Calu3 (cell line): ENCODE measurements around the gene OBP2B. TPM values are rescaled to one million over a fixed set of nuclear protein-coding genes. Genes with fewer than 3 reads are reported as not detected.
"Not testable (repeated sequence)": the region's sequence is repeated elsewhere in the genome, so short reads cannot be mapped to it uniquely, and the experiment has no call there.

Source experiments
- BruUV-seq: library from RNA; stranded (reverse); fragments of 400-500 nt; replicated peaks from 2 replicates; lab custom pipeline; 2021; lab: Mats Ljungman, UMichigan
- CTCF ChIA-PET: fragments of 300-600 bp; sonication (Branson Sonifier 250); formaldehyde crosslinking; loops from one replicate; lab custom pipeline; 2022; ENCODE audit warnings: antibody characterized with exemption; lab: Charles Lee
- DNase-seq: peaks from one replicate; pipeline ENCODE4 v3.0.0; 2022
- H3K27ac Mint-ChIP-seq: one replicate; pipeline ENCODE4 v1.8.0; 2022; ENCODE audit warnings: mixed read lengths; ENCODE audit not compliant: unreplicated experiment
- H3K27me3 Mint-ChIP-seq: one replicate; pipeline ENCODE4 v1.8.0; 2022; ENCODE audit warnings: mixed read lengths; ENCODE audit not compliant: unreplicated experiment
- H3K36me3 Mint-ChIP-seq: one replicate; pipeline ENCODE4 v1.8.0; 2022; ENCODE audit warnings: mild to moderate bottlenecking, moderate library complexity, mixed read lengths; ENCODE audit not compliant: insufficient read depth, unreplicated experiment
- H3K4me1 Mint-ChIP-seq: one replicate; pipeline ENCODE4 v1.8.0; 2022; ENCODE audit warnings: mild to moderate bottlenecking, low read depth, mixed read lengths; ENCODE audit not compliant: unreplicated experiment
- H3K4me3 Mint-ChIP-seq: one replicate; pipeline ENCODE4 v1.8.0; 2022; ENCODE audit warnings: mild to moderate bottlenecking, low read depth, moderate library complexity, mixed read lengths; ENCODE audit not compliant: unreplicated experiment
- H3K9me3 Mint-ChIP-seq: one replicate; pipeline ENCODE4 v1.8.0; 2022; ENCODE audit warnings: low read depth, mixed read lengths; ENCODE audit not compliant: unreplicated experiment
- intact Hi-C: fragments of 100-400 bp; cut with micrococcal nuclease; formaldehyde crosslinking; loops from one replicate; pipeline ENCODE4 v1.10.0; 2022; ENCODE audit not compliant: unreplicated experiment
- total RNA-seq: library from RNA; stranded (reverse); gene quantifications from 2 replicates; pipeline ENCODE4 v1.2.3, GENCODE V29; 2022
- TF ChIP-seq, protein P1 (sequence below): fragments of 200-600 bp; IDR thresholded peaks from one replicate; pipeline ENCODE4 v1.8.0; 2022; ENCODE audit warnings: antibody characterized with exemption; ENCODE audit not compliant: unreplicated experiment

OBP2B gene
- total RNA-seq, 1 experiment from 2014 or later, result not detected

DNA sequence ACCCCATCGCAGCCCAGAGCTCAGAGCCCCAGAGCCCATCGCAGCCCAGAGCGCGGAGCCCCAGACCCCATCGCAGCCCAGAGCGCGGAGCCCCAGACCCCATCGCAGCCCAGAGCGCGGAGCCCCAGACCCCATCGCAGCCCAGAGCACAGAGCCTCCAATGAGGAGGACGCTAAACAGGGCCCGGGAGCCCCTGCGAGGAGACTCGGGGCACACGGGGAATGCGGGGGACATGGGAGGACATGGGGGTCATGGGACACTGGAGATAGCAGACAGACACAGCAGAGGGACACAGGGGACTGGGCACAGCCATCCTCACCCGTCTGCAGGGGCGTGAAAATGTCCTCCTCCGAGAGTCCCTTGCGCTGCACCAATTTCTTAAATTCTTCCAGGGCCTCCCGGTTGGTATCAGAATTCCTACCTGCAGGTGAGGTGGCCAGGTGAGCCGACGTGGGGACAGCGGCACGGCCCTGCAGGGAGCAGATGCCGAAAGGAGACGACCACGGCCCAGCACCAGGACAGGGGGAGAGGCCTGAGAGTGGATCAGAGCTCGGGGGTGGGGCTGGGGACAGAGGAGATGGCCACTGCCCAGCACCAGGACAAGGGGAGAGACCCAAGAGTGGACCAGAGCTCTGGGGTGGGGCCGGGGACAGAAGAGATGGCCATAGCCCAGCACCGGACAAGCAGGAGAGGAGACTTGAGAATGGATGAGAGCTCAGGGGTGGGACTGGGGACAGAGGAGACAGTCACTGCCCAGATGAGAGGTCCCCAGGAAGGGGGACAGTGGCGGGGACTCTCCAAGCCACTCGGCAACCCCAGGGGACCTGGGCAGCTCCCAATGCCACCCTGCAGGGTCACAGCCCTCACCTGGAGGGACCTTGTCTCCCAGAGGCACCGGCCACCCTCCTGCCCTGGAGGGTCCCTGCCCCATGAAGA is 2.8 kb downstream of the OBP2B start:
- DNase-seq, result no peak
- H3K27me3 Mint-ChIP-seq, result no peaks in the 10 kb centered on the region
- TF ChIP-seq, protein P1, sequence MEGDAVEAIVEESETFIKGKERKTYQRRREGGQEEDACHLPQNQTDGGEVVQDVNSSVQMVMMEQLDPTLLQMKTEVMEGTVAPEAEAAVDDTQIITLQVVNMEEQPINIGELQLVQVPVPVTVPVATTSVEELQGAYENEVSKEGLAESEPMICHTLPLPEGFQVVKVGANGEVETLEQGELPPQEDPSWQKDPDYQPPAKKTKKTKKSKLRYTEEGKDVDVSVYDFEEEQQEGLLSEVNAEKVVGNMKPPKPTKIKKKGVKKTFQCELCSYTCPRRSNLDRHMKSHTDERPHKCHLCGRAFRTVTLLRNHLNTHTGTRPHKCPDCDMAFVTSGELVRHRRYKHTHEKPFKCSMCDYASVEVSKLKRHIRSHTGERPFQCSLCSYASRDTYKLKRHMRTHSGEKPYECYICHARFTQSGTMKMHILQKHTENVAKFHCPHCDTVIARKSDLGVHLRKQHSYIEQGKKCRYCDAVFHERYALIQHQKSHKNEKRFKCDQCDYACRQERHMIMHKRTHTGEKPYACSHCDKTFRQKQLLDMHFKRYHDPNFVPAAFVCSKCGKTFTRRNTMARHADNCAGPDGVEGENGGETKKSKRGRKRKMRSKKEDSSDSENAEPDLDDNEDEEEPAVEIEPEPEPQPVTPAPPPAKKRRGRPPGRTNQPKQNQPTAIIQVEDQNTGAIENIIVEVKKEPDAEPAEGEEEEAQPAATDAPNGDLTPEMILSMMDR, result no peak
- no peaks in the 10 kb centered on the region for H3K9me3 Mint-ChIP-seq
- H3K36me3 Mint-ChIP-seq, result peaks cover 4% of the 10 kb centered on the region
- H3K4me1 Mint-ChIP-seq, result peaks cover 12% of the 10 kb centered on the region
- no peak overlapping the region for H3K27ac Mint-ChIP-seq
- BruUV-seq, result no TSS peak
- intact Hi-C loops, result no loop called here
- CTCF ChIA-PET, result no interaction called here
- no peak overlapping the region for H3K4me3 Mint-ChIP-seq

DNA sequence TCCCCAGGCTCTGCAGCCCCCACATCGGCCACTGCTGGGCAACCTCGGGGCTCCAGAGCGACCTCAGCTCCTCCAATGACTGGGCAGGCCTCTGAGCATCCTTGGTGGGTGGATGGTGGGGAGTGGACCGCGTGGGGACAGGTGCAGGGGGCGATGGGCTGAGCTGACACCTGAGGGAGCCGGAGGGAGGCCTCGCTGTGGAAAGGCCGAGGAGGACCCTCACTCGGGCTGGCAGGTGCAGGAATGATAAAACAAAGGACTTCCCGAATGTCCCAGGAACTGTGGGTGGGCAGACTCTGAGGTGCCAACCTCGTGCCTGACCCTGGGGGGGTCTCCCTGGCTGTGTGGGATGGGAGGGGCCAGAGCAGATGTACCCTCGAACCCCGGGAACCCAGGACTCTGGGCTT is 3.6 kb downstream of the OBP2B start:
- DNase-seq, BruUV-seq, H3K27me3 Mint-ChIP-seq: not testable (repeated sequence)

DNA sequence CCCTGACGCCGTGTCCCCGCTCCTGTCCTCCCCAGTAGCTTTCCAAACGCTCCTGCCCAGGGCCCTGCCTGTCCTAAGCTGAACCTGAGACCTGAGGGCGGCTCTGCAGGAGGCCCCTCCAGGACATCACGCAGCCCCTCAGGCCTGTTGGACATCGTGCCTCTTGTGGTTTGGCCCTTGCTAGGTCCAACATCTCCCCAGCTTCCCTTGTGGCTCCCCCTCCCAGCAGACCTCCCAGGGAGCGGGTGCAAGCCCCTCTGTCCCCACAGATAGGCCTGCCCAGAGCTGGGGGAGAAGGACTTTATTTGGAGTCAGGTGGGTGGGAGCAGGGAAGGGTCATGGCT is 4.1 kb downstream of the OBP2B start:
- Mint-ChIP-seq H3K27ac (no peak overlapping the region), H3K4me1 (peaks cover 5% of the 10 kb centered on the region), H3K36me3 (peaks cover 4% of the 10 kb centered on the region), H3K4me3 (no peak overlapping the region), H3K27me3 (peaks cover 12% of the 10 kb centered on the region), H3K9me3 (no peaks in the 10 kb centered on the region)
- intact Hi-C loops, result no loop called here
- TF ChIP-seq, protein P1, result no peak
- no TSS peak for BruUV-seq
- CTCF ChIA-PET, result no interaction called here
- DNase-seq, result no peak

More for the DNA sequence above, 3.6 kb downstream of the OBP2B start:
- H3K9me3 Mint-ChIP-seq, CTCF ChIA-PET, H3K4me3 Mint-ChIP-seq, intact Hi-C loops, H3K36me3 Mint-ChIP-seq, H3K27ac Mint-ChIP-seq: not testable (repeated sequence)
- peaks cover 11% of the 10 kb centered on the region for H3K4me1 Mint-ChIP-seq

DNA sequence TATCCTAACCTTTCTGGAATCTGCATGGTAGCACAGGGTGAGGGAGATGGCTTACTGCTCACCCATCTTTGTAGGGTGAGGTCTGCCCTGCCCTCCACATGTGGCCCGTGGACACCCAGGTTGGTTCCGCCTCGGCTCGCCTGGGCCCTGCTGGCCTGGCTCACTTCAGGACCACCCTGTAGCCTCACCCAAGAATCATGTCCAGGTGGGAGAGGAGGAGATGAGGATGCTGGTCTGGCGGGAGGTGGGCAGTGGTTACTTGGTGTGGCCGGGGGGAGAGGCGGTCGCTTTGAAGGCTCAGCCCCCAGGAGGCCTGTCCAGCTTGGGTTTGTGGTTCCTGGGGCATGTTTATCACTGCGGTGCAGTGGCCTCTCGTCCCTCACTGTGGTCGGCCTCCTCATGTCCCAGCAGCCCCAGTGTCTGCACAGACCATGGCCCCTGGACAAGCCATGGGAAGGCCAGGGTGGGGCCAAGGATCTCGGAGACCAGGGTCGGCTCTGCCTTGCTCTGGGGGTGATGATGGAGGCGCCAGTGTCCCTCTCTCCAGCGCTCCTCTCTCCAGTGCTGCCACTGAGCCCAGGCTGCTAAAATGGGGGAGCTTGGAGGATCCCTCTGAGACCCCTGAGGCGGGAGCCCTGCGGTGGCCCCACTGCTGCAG is 4.6 kb downstream of the OBP2B start:
- H3K27ac Mint-ChIP-seq, result no peak overlapping the region
- BruUV-seq, result no TSS peak
- H3K9me3 Mint-ChIP-seq, result no peaks in the 10 kb centered on the region
- H3K27me3 Mint-ChIP-seq, result peaks cover 17% of the 10 kb centered on the region
- peaks cover under 1% of the 10 kb centered on the region for H3K4me1 Mint-ChIP-seq
- H3K36me3 Mint-ChIP-seq, result peaks cover 4% of the 10 kb centered on the region
- TF ChIP-seq, protein P1, result no peak
- CTCF ChIA-PET, result no interaction called here
- no peak for DNase-seq
- H3K4me3 Mint-ChIP-seq, result no peak overlapping the region
- intact Hi-C loops, result no loop called here
